PC-3 (cell line): Measurements from ENCODE around the gene NHLRC1. TPM values are rescaled to one million over a fixed set of nuclear protein-coding genes. Genes with fewer than 3 reads are reported as not detected.

Experiments
- ATAC-seq: fragments of 200-7000 bp; cut with Tn5 transposase; 2 replicates; pipeline ENCODE4 v1.9.1; 2020; ENCODE audit warnings: mild to moderate bottlenecking, moderate library complexity
- BruUV-seq: library from RNA; stranded (reverse); fragments of 400-500 nt; replicated peaks from 2 replicates; lab custom pipeline; 2021; lab: Mats Ljungman, UMichigan
- CTCF ChIA-PET: fragments of 300-600 bp; sonication (Branson Sonifier 250); formaldehyde crosslinking; loops from one replicate; lab custom pipeline; 2022; ENCODE audit warnings: antibody characterized with exemption; lab: Charles Lee
- POLR2A ChIA-PET: fragments of 300-600 bp; sonication (Branson Sonifier 250); formaldehyde crosslinking; loops from one replicate; lab custom pipeline; 2022; ENCODE audit warnings: antibody characterized with exemption; ENCODE audit not compliant: unreplicated experiment; lab: Charles Lee
- DNase-seq: peaks from one replicate; pipeline ENCODE4 v3.0.0-alpha.2; 2015
- H2AFZ ChIP-seq: fragments of 300-600 bp; sonication (generic); 2 replicates; pipeline ENCODE4 v1.6.0; 2016; ENCODE audit warnings: antibody characterized with exemption, low read length
- H3F3A ChIP-seq: fragments of 300-600 bp; sonication (generic); one replicate; pipeline ENCODE4 v1.6.0; 2017; ENCODE audit warnings: antibody characterized with exemption, low read length, control low read depth, mild to moderate bottlenecking; ENCODE audit not compliant: unreplicated experiment
- H3K27ac ChIP-seq: fragments of 300-600 bp; sonication (generic); 2 replicates; pipeline ENCODE4 v1.5.1; 2016; ENCODE audit warnings: mild to moderate bottlenecking, low read length
- H3K27me3 ChIP-seq: fragments of 300-600 bp; sonication (generic); 2 replicates; pipeline ENCODE4 v1.6.1; 2016; ENCODE audit warnings: low read length, mixed read lengths
- H3K36me3 ChIP-seq: fragments of 300-600 bp; sonication (generic); 2 replicates; pipeline ENCODE4 v1.6.1; 2016; ENCODE audit warnings: low read depth, mixed run types, low read length, mixed read lengths
- H3K4me1 ChIP-seq: fragments of 300-600 bp; sonication (generic); 2 replicates; pipeline ENCODE4 v1.5.1; 2016; ENCODE audit warnings: low read length; ENCODE audit not compliant: insufficient read depth
- H3K4me2 ChIP-seq: fragments of 300-600 bp; sonication (generic); 2 replicates; pipeline ENCODE4 v1.6.0; 2016; ENCODE audit warnings: low read length
- H3K4me3 ChIP-seq: fragments of 300-600 bp; sonication (generic); 2 replicates; pipeline ENCODE4 v1.5.1; 2016; ENCODE audit warnings: mild to moderate bottlenecking, low read length, mixed read lengths
- H3K79me2 ChIP-seq: fragments of 300-600 bp; sonication (generic); 2 replicates; pipeline ENCODE4 v1.6.1; 2017; ENCODE audit warnings: low read length, mixed read lengths
- H3K9ac ChIP-seq: fragments of 300-600 bp; sonication (generic); 2 replicates; pipeline ENCODE4 v1.6.0; 2016; ENCODE audit warnings: mild to moderate bottlenecking, low read length
- H3K9me2 ChIP-seq: fragments of 300-600 bp; sonication (generic); replicated peaks from 2 replicates; pipeline ENCODE4 v1.6.1; 2016; ENCODE audit warnings: mixed run types, low read length, mixed read lengths
- H3K9me3 ChIP-seq: fragments of 300-600 bp; sonication (generic); 2 replicates; pipeline ENCODE4 v1.6.1; 2016; ENCODE audit warnings: low read length, mixed read lengths
- H4K20me1 ChIP-seq: fragments of 300-600 bp; sonication (generic); 2 replicates; pipeline ENCODE4 v1.6.1; 2016; ENCODE audit warnings: low read length, mixed read lengths
- EZH2 ChIP-seq: fragments of 300-600 bp; sonication (generic); IDR thresholded peaks from one replicate; pipeline ENCODE4 v1.6.1; 2017; ENCODE audit warnings: antibody characterized with exemption, mild to moderate bottlenecking, low read length; ENCODE audit not compliant: unreplicated experiment
- EZH2phosphoT487 ChIP-seq: fragments of 300-600 bp; sonication (generic); IDR thresholded peaks from 2 replicates; pipeline ENCODE4 v1.6.1; 2018; ENCODE audit warnings: mild to moderate bottlenecking, antibody characterized with exemption, low read length, borderline replicate concordance
- intact Hi-C: fragments of 100-400 bp; cut with micrococcal nuclease; formaldehyde crosslinking; loops from 2 replicates; pipeline ENCODE4 v1.9.0; 2023
- total RNA-seq: library from RNA; depleted of rRNA; stranded (reverse); fragments of >200 nt; gene quantifications from 2 replicates; pipeline ENCODE4 v1.2.3, GENCODE V29; 2014
- TF ChIP-seq, protein P1 (sequence below): fragments of 300-600 bp; sonication (generic); conservative IDR thresholded peaks from 2 replicates; pipeline ENCODE4 v1.5.1; 2017; ENCODE audit warnings: antibody characterized with exemption, low read depth, mild to moderate bottlenecking, low read length

NHLRC1 gene
- total RNA-seq, 1 experiment from 2014 or later, result 1.3 TPM

DNA sequence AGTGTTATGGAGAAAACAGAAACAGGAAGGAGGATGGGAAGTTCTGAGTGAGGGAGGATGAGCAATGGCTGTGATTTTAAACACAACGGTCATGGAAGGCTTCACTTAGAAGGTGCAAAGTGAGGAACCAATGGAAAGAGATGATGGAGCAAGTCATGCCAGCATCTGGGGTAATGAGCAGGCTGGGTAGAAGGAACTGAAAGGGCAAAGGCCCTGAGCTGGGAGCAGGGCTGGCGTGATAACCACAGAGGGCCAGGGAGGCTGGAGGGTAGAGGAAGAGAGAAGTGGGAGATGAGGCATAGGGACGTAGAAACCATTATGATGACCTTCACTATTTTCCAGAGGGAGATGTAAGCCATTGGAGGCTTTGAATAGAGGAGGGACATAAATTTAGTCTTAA is 43.6 kb downstream of the NHLRC1 start:
- Histone ChIP-seq H3K36me3 (no peaks in the 10 kb centered on the region), H3K9ac (no peak overlapping the region), H3K9me3 (0 out of 2 replicates have a peak, but pooled peaks cover 5% of the 10 kb centered on the region), H3K4me1 (0 out of 2 replicates have a peak, but pooled peaks cover 8% of the 10 kb centered on the region), H3K4me3 (no peak overlapping the region), H3K27ac (no peak overlapping the region), H3K4me2 (no peak overlapping the region), H3K9me2 (no peaks in the 10 kb centered on the region), H3K79me2 (no peaks in the 10 kb centered on the region), H3K27me3 (no peaks in the 10 kb centered on the region), H4K20me1 (no peaks in the 10 kb centered on the region), H2AFZ (no peak overlapping the region), H3F3A (no peaks in the 10 kb centered on the region)
- ChIA-PET CTCF (no interaction called here), POLR2A (no interaction called here)
- intact Hi-C loops, result no loop called here
- DNase-seq (no peak), ATAC-seq (no peak)
- BruUV-seq, result no TSS peak
- TF ChIP-seq EZH2phosphoT487 (no peak), EZH2 (no peak)
- TF ChIP-seq, protein P1, sequence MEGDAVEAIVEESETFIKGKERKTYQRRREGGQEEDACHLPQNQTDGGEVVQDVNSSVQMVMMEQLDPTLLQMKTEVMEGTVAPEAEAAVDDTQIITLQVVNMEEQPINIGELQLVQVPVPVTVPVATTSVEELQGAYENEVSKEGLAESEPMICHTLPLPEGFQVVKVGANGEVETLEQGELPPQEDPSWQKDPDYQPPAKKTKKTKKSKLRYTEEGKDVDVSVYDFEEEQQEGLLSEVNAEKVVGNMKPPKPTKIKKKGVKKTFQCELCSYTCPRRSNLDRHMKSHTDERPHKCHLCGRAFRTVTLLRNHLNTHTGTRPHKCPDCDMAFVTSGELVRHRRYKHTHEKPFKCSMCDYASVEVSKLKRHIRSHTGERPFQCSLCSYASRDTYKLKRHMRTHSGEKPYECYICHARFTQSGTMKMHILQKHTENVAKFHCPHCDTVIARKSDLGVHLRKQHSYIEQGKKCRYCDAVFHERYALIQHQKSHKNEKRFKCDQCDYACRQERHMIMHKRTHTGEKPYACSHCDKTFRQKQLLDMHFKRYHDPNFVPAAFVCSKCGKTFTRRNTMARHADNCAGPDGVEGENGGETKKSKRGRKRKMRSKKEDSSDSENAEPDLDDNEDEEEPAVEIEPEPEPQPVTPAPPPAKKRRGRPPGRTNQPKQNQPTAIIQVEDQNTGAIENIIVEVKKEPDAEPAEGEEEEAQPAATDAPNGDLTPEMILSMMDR, result no peak

DNA sequence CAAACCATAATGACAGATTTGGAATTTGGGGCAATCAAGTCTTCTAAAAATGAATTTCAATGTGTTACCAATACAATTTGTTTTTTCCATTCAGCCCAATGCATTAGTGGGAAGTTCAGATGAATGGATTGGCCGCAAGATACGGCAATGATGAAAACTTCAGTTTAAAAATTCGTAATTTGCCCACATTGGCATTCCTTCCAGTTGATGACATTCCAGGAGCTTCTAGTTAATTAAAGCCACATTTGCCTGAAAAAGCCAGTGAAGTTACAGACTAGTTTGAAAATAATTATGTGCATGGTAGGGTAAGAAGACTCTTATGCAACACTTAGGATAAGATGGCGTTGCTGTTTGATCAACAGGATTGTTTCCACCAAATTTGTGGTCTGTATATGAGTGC is 46.2 kb downstream of the NHLRC1 start:
- Histone ChIP-seq H3F3A (no peaks in the 10 kb centered on the region), H3K9me3 (0 out of 2 replicates have a peak, but pooled peaks cover 5% of the 10 kb centered on the region), H3K27ac (no peak overlapping the region), H4K20me1 (no peaks in the 10 kb centered on the region), H3K27me3 (no peaks in the 10 kb centered on the region), H3K4me3 (no peak overlapping the region), H3K36me3 (no peaks in the 10 kb centered on the region), H2AFZ (no peak overlapping the region), H3K9ac (no peak overlapping the region), H3K4me1 (0 out of 2 replicates have a peak, but pooled peaks cover 2% of the 10 kb centered on the region), H3K4me2 (no peak overlapping the region), H3K79me2 (no peaks in the 10 kb centered on the region), H3K9me2 (no peaks in the 10 kb centered on the region)
- no TSS peak for BruUV-seq
- DNase-seq (no peak), ATAC-seq (no peak)
- intact Hi-C loops, result no loop called here
- TF ChIP-seq, protein P1, result no peak
- no peak for TF ChIP-seq EZH2phosphoT487
- no peak for TF ChIP-seq EZH2
- ChIA-PET CTCF (no interaction called here), POLR2A (no interaction called here)

DNA sequence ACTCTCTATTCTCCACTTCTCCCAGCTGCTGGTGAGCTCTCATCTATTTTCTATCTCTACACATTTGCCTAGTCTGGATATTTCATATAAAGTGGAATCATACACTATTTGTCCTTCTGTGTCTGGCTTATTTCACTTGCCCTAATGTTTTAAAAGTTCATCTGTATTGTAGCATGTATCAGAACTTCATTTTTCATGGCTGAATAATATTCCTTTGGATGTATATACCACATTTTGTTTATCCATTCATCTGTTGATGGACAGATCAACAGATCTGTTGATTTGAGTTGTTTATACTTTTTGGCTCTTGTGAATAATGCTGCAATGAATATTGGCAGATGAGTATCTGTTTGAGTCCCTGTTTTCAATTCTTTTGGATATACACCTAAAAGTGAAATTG is 49.6 kb downstream of the NHLRC1 start:
- Histone ChIP-seq H3K36me3 (no peaks in the 10 kb centered on the region), H3K4me3 (no peak overlapping the region), H3K4me2 (no peak overlapping the region), H3K9ac (no peak overlapping the region), H3K4me1 (no peaks in the 10 kb centered on the region), H2AFZ (no peak overlapping the region), H3F3A (no peaks in the 10 kb centered on the region), H3K9me3 (0 out of 2 replicates have a peak, but pooled peaks cover 5% of the 10 kb centered on the region), H4K20me1 (no peaks in the 10 kb centered on the region), H3K79me2 (no peaks in the 10 kb centered on the region), H3K27ac (no peak overlapping the region), H3K27me3 (no peaks in the 10 kb centered on the region), H3K9me2 (no peaks in the 10 kb centered on the region)
- no TSS peak for BruUV-seq
- ChIA-PET POLR2A (no interaction called here), CTCF (no interaction called here)
- ATAC-seq (no peak), DNase-seq (no peak)
- intact Hi-C loops, result no loop called here
- TF ChIP-seq EZH2, result no peak
